ENCODE measurements around the gene OR2K2.

GRCh38 chr9:111301195-111301594 is 28.8 kb downstream of the OR2K2 start:
- TF ChIP-seq CTCF (IDR thresholded peaks at IDR 0.05) (no peak), POLR2A (IDR thresholded peaks at IDR 0.05) (no peak), POLR2AphosphoS5 (IDR thresholded peaks at IDR 0.05) (peak in 2 of 3 donors; percentile 24 to 60)

Measured in suprapubic skin (tissue), 4 donors.